SK-N-MC (cell line): ENCODE data around the gene TXNL1.

ENCODE experiments used
- EZH2 ChIP-seq: fragments of 200-600 bp; sonication (generic); IDR thresholded peaks from one replicate; pipeline ENCODE4 v1.6.1; 2017; ENCODE audit warnings: antibody characterized with exemption
- POLR2AphosphoS5 ChIP-seq: IDR thresholded peaks from 2 replicates; pipeline ENCODE4 v1.6.1; 2012; ENCODE audit warnings: mild to moderate bottlenecking, low read depth, low read length, borderline replicate concordance

- TF ChIP-seq POLR2AphosphoS5 (no peak), EZH2 (no peak)
Observed at GRCh38 chr18:56643381-56643780, 5.0 kb upstream of the TXNL1 start.
